Mesendoderm (in vitro differentiated cells): ENCODE results near the gene JAM3.
A peak's percentile ranks its signal among the peaks of the same experiment; 100 is the strongest.

ENCODE experiments used
- DNase-seq: peaks from one replicate; pipeline ENCODE4 v3.0.0; 2013
- H2AK5ac ChIP-seq: 2 replicates; pipeline ENCODE4 v1.6.1; 2013; ENCODE audit warnings: low read length, inconsistent platforms
- H2BK120ac ChIP-seq: 2 replicates; pipeline ENCODE4 v1.6.1; 2013; ENCODE audit warnings: low read depth, mild to moderate bottlenecking, low read length, moderate library complexity, mixed read lengths
- H2BK15ac ChIP-seq: replicated peaks from 2 replicates; pipeline ENCODE4 v1.6.1; 2013; ENCODE audit warnings: low read depth, mild to moderate bottlenecking, moderate library complexity
- H2BK5ac ChIP-seq: 2 replicates; pipeline ENCODE4 v1.6.1; 2013; ENCODE audit warnings: low read length, inconsistent platforms
- H3K18ac ChIP-seq: 2 replicates; pipeline ENCODE4 v1.6.1; 2013; ENCODE audit warnings: mild to moderate bottlenecking, low read length, mixed read lengths
- H3K23ac ChIP-seq: one replicate; pipeline ENCODE4 v1.6.1; 2013; ENCODE audit warnings: low read length
- H3K27ac ChIP-seq: 2 replicates; pipeline ENCODE4 v1.5.1; 2013; ENCODE audit warnings: low read depth, mild to moderate bottlenecking, inconsistent platforms, low read length, moderate library complexity
- H3K27me3 ChIP-seq: 2 replicates; pipeline ENCODE4 v1.6.1; 2013; ENCODE audit warnings: low read length, control low read depth, mild to moderate bottlenecking, inconsistent platforms; ENCODE audit not compliant: insufficient read depth, poor library complexity
- H3K36me3 ChIP-seq: 2 replicates; pipeline ENCODE4 v1.6.1; 2013; ENCODE audit warnings: low read length, inconsistent platforms; ENCODE audit not compliant: control insufficient read depth, insufficient read depth
- H3K4ac ChIP-seq: one replicate; pipeline ENCODE4 v1.6.1; 2013; ENCODE audit warnings: low read depth, mild to moderate bottlenecking, low read length, moderate library complexity
- H3K4me1 ChIP-seq: 2 replicates; pipeline ENCODE4 v1.6.1; 2013; ENCODE audit warnings: low read depth, low read length, inconsistent platforms; ENCODE audit not compliant: control insufficient read depth
- H3K4me2 ChIP-seq: 2 replicates; pipeline ENCODE4 v1.6.1; 2013; ENCODE audit warnings: low read length
- H3K4me3 ChIP-seq: 2 replicates; pipeline ENCODE4 v1.5.1; 2013; ENCODE audit warnings: mild to moderate bottlenecking, low read length
- H3K56ac ChIP-seq: one replicate; pipeline ENCODE4 v1.6.1; 2013; ENCODE audit warnings: low read length
- H3K79me1 ChIP-seq: 2 replicates; pipeline ENCODE4 v1.6.1; 2013; ENCODE audit warnings: low read length, inconsistent platforms
- H3K79me2 ChIP-seq: 2 replicates; pipeline ENCODE4 v1.6.1; 2013; ENCODE audit warnings: mild to moderate bottlenecking, low read length; ENCODE audit not compliant: control insufficient read depth, insufficient read depth
- H3K9ac ChIP-seq: 2 replicates; pipeline ENCODE4 v1.6.1; 2013; ENCODE audit warnings: low read length, inconsistent platforms
- H4K5ac ChIP-seq: one replicate; pipeline ENCODE4 v1.6.1; 2013; ENCODE audit warnings: low read length
- H4K8ac ChIP-seq: one replicate; pipeline ENCODE4 v1.6.1; 2013; ENCODE audit warnings: low read depth, mild to moderate bottlenecking, control low read depth, low read length, moderate library complexity
- WGBS: extraction: QIAGEN DNeasy Blood & Tissue Kit; methylation state at CpG from one replicate; pipeline ENCODE4 v1.1.7; 2013; ENCODE audit warnings: low lambda C conversion rate, missing lambda C conversion rate; ENCODE audit not compliant: insufficient coverage; ENCODE audit errors: extremely low coverage; 5-methylcytosine and 5-hydroxymethylcytosine counted together

The JAM3 gene

DNA sequence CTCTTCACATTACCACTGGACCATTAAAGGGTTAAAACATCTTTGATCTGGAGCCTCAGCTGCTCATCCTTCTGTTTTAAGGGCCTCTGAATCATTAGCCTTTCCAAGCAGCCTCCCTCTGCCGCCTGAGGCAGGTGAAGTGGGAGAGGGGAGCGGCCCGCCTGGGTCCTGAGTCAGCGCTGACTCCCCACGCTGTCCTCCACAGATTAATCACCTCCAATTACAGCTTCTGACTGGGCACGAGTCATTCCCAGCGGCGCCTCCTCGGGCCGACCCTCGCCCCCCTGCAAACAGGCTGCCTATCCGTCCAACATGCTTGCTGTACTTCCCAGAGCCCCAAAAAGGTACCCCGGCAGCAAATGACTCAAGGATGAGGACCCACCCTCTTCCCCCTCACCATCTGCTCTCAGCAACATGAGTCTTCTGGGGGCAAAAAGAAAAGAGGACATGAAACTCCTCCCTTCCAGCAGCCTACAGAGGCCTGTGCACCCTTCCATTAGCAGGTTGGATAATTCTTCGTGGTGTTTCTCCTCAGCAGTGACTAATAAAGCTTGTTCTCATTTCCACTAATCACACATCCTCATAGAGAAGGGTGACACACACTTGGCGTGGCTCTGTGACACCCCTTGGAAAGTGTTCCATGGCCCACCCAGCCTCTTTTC, 44.3 kb upstream of the JAM3 start:
- WGBS, result no CpG with 5 or more reads among the region's 15 CpGs
- Histone ChIP-seq H3K23ac (no peak overlapping the region), H3K4me2 (no peak overlapping the region), H2BK5ac (no peak overlapping the region), H2BK120ac (no peak overlapping the region), H3K27ac (no peak overlapping the region), H2AK5ac (no peak overlapping the region), H4K8ac (no peak overlapping the region), H3K27me3 (no peaks in the 10 kb centered on the region), H3K4me3 (no peak overlapping the region), H3K4me1 (peaks cover 2% of the 10 kb centered on the region), H3K79me2 (no peaks in the 10 kb centered on the region), H3K79me1 (no peaks in the 10 kb centered on the region), H3K56ac (no peak overlapping the region), H3K36me3 (no peaks in the 10 kb centered on the region), H2BK15ac (no peak overlapping the region), H3K4ac (no peak overlapping the region), H3K18ac (no peak overlapping the region), H4K5ac (no peak overlapping the region), H3K9ac (no peak overlapping the region)
- no peak for DNase-seq

DNA sequence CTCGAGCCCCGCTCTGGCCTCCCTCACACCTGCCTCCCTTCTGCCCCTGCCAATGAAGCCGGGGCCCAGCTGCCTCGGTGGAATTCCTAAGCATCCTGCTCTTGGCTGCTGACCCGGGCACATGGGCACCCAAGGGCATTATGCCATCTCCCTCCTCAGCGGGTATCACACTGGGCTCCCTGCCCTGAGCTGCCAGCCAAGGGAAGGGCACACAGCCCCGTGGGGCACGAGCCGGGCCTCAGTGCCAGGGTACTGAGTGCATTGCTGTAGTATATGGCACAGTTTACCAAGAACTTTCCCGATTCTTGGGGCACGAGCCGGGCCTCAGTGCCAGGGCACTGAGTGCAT, 43.8 kb upstream of the JAM3 start:
- Histone ChIP-seq H3K79me2 (no peaks in the 10 kb centered on the region), H2BK5ac (no peak overlapping the region), H2AK5ac (no peak overlapping the region), H3K36me3 (no peaks in the 10 kb centered on the region), H3K4me1 (peaks cover 2% of the 10 kb centered on the region), H3K4me3 (no peak overlapping the region), H2BK15ac (no peak overlapping the region), H3K79me1 (no peaks in the 10 kb centered on the region), H3K27me3 (no peaks in the 10 kb centered on the region), H3K18ac (no peak overlapping the region), H3K23ac (no peak overlapping the region), H4K8ac (no peak overlapping the region), H3K27ac (no peak overlapping the region), H3K9ac (no peak overlapping the region), H3K56ac (no peak overlapping the region), H2BK120ac (no peak overlapping the region), H4K5ac (no peak overlapping the region), H3K4me2 (no peak overlapping the region), H3K4ac (no peak overlapping the region)
- no CpG with 5 or more reads among the region's 12 CpGs for WGBS
- no peak for DNase-seq

DNA sequence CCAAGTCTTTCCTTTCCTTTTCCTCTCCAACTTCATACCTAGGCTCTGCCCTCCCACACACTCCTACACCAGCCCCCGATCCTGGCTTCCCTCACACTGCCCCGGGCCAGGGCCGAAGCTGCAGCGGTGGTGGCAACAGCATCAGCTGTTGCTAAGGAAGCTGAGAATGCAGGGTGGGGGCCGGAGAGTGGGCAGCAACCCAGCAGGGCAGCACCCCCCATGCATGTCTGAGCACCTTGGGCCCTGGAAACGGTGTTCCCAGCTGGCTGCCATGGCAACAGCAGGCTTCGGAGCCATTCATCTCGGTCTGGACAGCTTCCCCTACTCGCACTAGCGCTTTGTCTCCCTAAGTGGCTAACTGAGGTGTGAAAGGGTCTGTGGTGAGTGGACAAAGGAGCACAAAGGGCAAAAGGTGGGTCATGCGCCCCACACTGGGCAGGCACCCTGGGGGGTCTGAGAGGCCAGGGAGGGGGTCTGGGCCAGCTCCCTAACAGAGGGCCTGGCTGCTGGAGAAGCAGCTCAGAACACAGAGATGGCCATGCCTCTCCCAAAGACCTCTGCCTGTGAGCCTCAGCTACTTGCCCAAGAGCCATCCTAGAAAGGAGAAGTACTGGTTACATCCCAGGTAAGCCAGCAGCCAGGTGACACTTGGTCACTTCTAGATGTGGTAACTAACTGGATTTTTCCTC, 42.1 kb upstream of the JAM3 start:
- DNase-seq, result peak; percentile 76

DNA sequence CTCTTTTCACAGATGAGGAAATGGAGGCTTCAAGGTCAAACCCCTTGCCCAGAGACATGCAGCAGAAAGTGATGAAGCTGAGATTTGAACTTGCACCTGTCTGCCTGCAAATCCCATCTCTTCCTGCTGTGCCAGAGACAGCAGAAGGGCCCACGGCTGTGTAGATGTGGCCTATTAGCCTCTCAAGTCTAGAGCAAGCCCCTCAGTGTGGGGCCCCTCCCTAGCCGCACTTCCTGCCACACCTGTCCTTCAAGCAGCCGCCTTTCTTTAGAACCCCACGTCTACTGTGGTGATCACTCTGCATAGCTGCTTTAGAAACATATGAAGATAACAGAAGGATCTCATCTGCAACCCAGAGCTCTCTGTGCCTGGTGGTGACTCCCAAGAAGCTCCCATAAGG, 41.2 kb upstream of the JAM3 start:
- no CpG with 5 or more reads among the region's 4 CpGs for WGBS
- Histone ChIP-seq H3K4me2 (no peak overlapping the region), H3K79me2 (no peaks in the 10 kb centered on the region), H3K4ac (no peak overlapping the region), H2BK120ac (no peak overlapping the region), H2AK5ac (no peak overlapping the region), H3K36me3 (no peaks in the 10 kb centered on the region), H3K4me3 (no peak overlapping the region), H3K27me3 (no peaks in the 10 kb centered on the region), H3K27ac (no peak overlapping the region), H3K23ac (no peak overlapping the region), H3K79me1 (no peaks in the 10 kb centered on the region), H3K56ac (no peak overlapping the region), H3K4me1 (peaks cover 2% of the 10 kb centered on the region), H3K18ac (no peak overlapping the region), H2BK5ac (no peak overlapping the region), H2BK15ac (no peak overlapping the region), H4K5ac (no peak overlapping the region), H4K8ac (no peak overlapping the region), H3K9ac (no peak overlapping the region)
- DNase-seq, result no peak

More for the DNA sequence above, 42.1 kb upstream of the JAM3 start:
- no CpG with 5 or more reads among the region's 11 CpGs for WGBS
- H3K27me3 ChIP-seq, result no peaks in the 10 kb centered on the region
- H4K8ac ChIP-seq, result no peak overlapping the region
- H3K56ac ChIP-seq, result no peak overlapping the region
- H2BK15ac ChIP-seq, result no peak overlapping the region
- H3K79me2 ChIP-seq, result no peaks in the 10 kb centered on the region
- H3K4me1 ChIP-seq, result peaks cover 2% of the 10 kb centered on the region
- no peak overlapping the region for H3K4me3 ChIP-seq
- H2BK120ac ChIP-seq, result no peak overlapping the region
- no peak overlapping the region for H4K5ac ChIP-seq
- H2AK5ac ChIP-seq, result no peak overlapping the region
- H3K23ac ChIP-seq, result no peak overlapping the region
- no peak overlapping the region for H3K27ac ChIP-seq
- H3K9ac ChIP-seq, result no peak overlapping the region
- no peak overlapping the region for H2BK5ac ChIP-seq
- H3K4ac ChIP-seq, result no peak overlapping the region
- H3K79me1 ChIP-seq, result no peaks in the 10 kb centered on the region
- H3K36me3 ChIP-seq, result no peaks in the 10 kb centered on the region
- no peak overlapping the region for H3K18ac ChIP-seq
- H3K4me2 ChIP-seq, result no peak overlapping the region

DNA sequence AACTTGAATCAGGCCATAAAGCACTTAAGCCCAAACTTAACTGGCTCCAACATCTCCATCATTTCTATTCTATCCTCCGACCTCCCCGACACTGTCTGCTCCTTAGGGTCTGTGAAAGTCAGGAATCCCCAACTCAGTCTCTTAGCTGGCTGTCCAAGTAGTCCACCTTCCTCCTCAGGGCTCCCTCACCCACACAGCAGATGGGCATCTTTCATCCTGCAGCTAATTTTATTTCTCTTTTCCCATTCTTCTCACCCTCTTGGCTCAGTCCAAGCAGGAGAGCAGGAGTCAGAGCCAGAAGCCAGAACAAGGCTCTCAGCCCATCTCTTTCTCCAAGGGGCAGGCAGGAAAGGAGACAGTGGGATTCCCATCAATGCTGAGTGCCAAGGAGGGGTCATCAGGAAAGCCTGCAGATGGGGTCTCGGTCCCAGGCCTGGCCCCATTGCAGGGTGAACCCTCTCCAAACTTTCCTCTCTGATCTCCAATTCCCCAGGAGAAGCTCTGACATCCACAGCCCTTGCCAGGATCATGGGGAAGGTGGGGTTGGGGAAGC, 40.4 kb upstream of the JAM3 start:
- no peak overlapping the region for H3K18ac ChIP-seq
- H2BK15ac ChIP-seq, result no peak overlapping the region
- H3K56ac ChIP-seq, result no peak overlapping the region
- H4K8ac ChIP-seq, result no peak overlapping the region
- no peak overlapping the region for H3K9ac ChIP-seq
- WGBS, result no CpG with 5 or more reads among the region's 3 CpGs
- no peak for DNase-seq
- H3K79me2 ChIP-seq, result no peaks in the 10 kb centered on the region
- no peaks in the 10 kb centered on the region for H3K27me3 ChIP-seq
- H4K5ac ChIP-seq, result no peak overlapping the region
- no peaks in the 10 kb centered on the region for H3K79me1 ChIP-seq
- H3K4me3 ChIP-seq, result no peak overlapping the region
- H3K4me2 ChIP-seq, result no peak overlapping the region
- no peak overlapping the region for H2BK5ac ChIP-seq
- no peak overlapping the region for H3K4ac ChIP-seq
- no peak overlapping the region for H2BK120ac ChIP-seq
- no peaks in the 10 kb centered on the region for H3K36me3 ChIP-seq
- H3K23ac ChIP-seq, result no peak overlapping the region
- no peak overlapping the region for H2AK5ac ChIP-seq
- no peak overlapping the region for H3K27ac ChIP-seq
- H3K4me1 ChIP-seq, result peaks cover 4% of the 10 kb centered on the region
